ENCODE data around the gene VWF.

VWF gene

GRCh38 chr12:5964913-5965900 is 159.3 kb downstream of the VWF start:
- Histone ChIP-seq H3K9me3 (ENCODE audit: control insufficient read depth in 1 of 2, low read length in 2 of 2) (no peaks in the 10 kb centered on the region), H3K27ac (ENCODE audit: low read depth, low read length) (no peak overlapping the region), H3K9ac (ENCODE audit: low read depth in 1 of 2, low read length in 2 of 2) (no peak overlapping the region), H3K4me3 (ENCODE audit: low read depth in 1 of 2, low read length in 2 of 2) (no peak overlapping the region), H3K27me3 (ENCODE audit: control insufficient read depth in 1 of 2, insufficient read depth in 2 of 2, low read length in 2 of 2) (peaks cover 0 to 5% of the 10 kb centered on the region in 2 donors), H3K36me3 (ENCODE audit: control insufficient read depth in 1 of 2, insufficient read depth in 2 of 2, low read length in 2 of 2) (no peaks in the 10 kb centered on the region), H3K4me1 (ENCODE audit: control insufficient read depth in 1 of 2, insufficient read depth in 2 of 2, low read length in 2 of 2) (peaks cover 0 to 3% of the 10 kb centered on the region in 2 donors)

GRCh38 chr12:5963515-5963914 is 161.0 kb downstream of the VWF start:
- H3K27me3 ChIP-seq (ENCODE audit: control insufficient read depth in 1 of 2, insufficient read depth in 2 of 2, low read length in 2 of 2): peaks cover 0 to 5% of the 10 kb centered on the region in 2 donors
- H3K4me3 ChIP-seq (ENCODE audit: low read depth in 1 of 2, low read length in 2 of 2): no peak overlapping the region
- no peaks in the 10 kb centered on the region for H3K36me3 ChIP-seq (ENCODE audit: control insufficient read depth in 1 of 2, insufficient read depth in 2 of 2, low read length in 2 of 2)
- H3K4me1 ChIP-seq (ENCODE audit: control insufficient read depth in 1 of 2, insufficient read depth in 2 of 2, low read length in 2 of 2): peaks cover 0 to 3% of the 10 kb centered on the region in 2 donors
- no peak overlapping the region for H3K9ac ChIP-seq (ENCODE audit: low read depth in 1 of 2, low read length in 2 of 2)
- H3K27ac ChIP-seq (ENCODE audit: low read depth, low read length): no peak overlapping the region
- no peaks in the 10 kb centered on the region for H3K9me3 ChIP-seq (ENCODE audit: control insufficient read depth in 1 of 2, low read length in 2 of 2)

- H3K36me3 ChIP-seq (ENCODE audit: control insufficient read depth in 1 of 2, insufficient read depth in 2 of 2, low read length in 2 of 2): no peaks in the 10 kb centered on the region
- H3K4me1 ChIP-seq (ENCODE audit: control insufficient read depth in 1 of 2, insufficient read depth in 2 of 2, low read length in 2 of 2): no peaks in the 10 kb centered on the region
- no peaks in the 10 kb centered on the region for H3K9me3 ChIP-seq (ENCODE audit: control insufficient read depth in 1 of 2, low read length in 2 of 2)
- H3K4me3 ChIP-seq (ENCODE audit: low read depth in 1 of 2, low read length in 2 of 2): no peak overlapping the region
- H3K9ac ChIP-seq (ENCODE audit: low read depth in 1 of 2, low read length in 2 of 2): no peak overlapping the region
- no peak overlapping the region for H3K27ac ChIP-seq (ENCODE audit: low read depth, low read length)
- H3K27me3 ChIP-seq (ENCODE audit: control insufficient read depth in 1 of 2, insufficient read depth in 2 of 2, low read length in 2 of 2): peaks cover 0 to 5% of the 10 kb centered on the region in 2 donors
Observed at GRCh38 chr12:5960783-5961182, 163.7 kb downstream of the VWF start.

- Histone ChIP-seq H3K4me1 (ENCODE audit: control insufficient read depth in 1 of 2, insufficient read depth in 2 of 2, low read length in 2 of 2) (no peaks in the 10 kb centered on the region), H3K9me3 (ENCODE audit: control insufficient read depth in 1 of 2, low read length in 2 of 2) (no peaks in the 10 kb centered on the region), H3K4me3 (ENCODE audit: low read depth in 1 of 2, low read length in 2 of 2) (no peak overlapping the region)
Observed at GRCh38 chr12:5956987-5957386, 167.5 kb downstream of the VWF start.

GRCh38 chr12:5954661-5955060 is 169.8 kb downstream of the VWF start:
- Histone ChIP-seq H3K9ac (ENCODE audit: low read depth in 1 of 2, low read length in 2 of 2) (no peak overlapping the region), H3K27me3 (ENCODE audit: control insufficient read depth in 1 of 2, insufficient read depth in 2 of 2, low read length in 2 of 2) (peaks cover 0 to 19% of the 10 kb centered on the region in 2 donors), H3K36me3 (ENCODE audit: control insufficient read depth in 1 of 2, insufficient read depth in 2 of 2, low read length in 2 of 2) (no peaks in the 10 kb centered on the region), H3K9me3 (ENCODE audit: control insufficient read depth in 1 of 2, low read length in 2 of 2) (no peaks in the 10 kb centered on the region), H3K4me3 (ENCODE audit: low read depth in 1 of 2, low read length in 2 of 2) (no peak overlapping the region), H3K27ac (ENCODE audit: low read depth, low read length) (no peak overlapping the region), H3K4me1 (ENCODE audit: control insufficient read depth in 1 of 2, insufficient read depth in 2 of 2, low read length in 2 of 2) (no peaks in the 10 kb centered on the region)

More at GRCh38 chr12:5956987-5957386, 167.5 kb downstream of the VWF start:
- H3K27ac ChIP-seq (ENCODE audit: low read depth, low read length): no peak overlapping the region
- H3K9ac ChIP-seq (ENCODE audit: low read depth in 1 of 2, low read length in 2 of 2): no peak overlapping the region
- peaks cover 0 to 2% of the 10 kb centered on the region in 2 donors for H3K27me3 ChIP-seq (ENCODE audit: control insufficient read depth in 1 of 2, insufficient read depth in 2 of 2, low read length in 2 of 2)
- H3K36me3 ChIP-seq (ENCODE audit: control insufficient read depth in 1 of 2, insufficient read depth in 2 of 2, low read length in 2 of 2): no peaks in the 10 kb centered on the region

GRCh38 chr12:5953835-5954586 is 170.5 kb downstream of the VWF start:
- no peak overlapping the region for H3K4me3 ChIP-seq (ENCODE audit: low read depth in 1 of 2, low read length in 2 of 2)
- no peaks in the 10 kb centered on the region for H3K9me3 ChIP-seq (ENCODE audit: control insufficient read depth in 1 of 2, low read length in 2 of 2)
- H3K27me3 ChIP-seq (ENCODE audit: control insufficient read depth in 1 of 2, insufficient read depth in 2 of 2, low read length in 2 of 2): peaks cover 0 to 19% of the 10 kb centered on the region in 2 donors
- no peaks in the 10 kb centered on the region for H3K4me1 ChIP-seq (ENCODE audit: control insufficient read depth in 1 of 2, insufficient read depth in 2 of 2, low read length in 2 of 2)
- no peaks in the 10 kb centered on the region for H3K36me3 ChIP-seq (ENCODE audit: control insufficient read depth in 1 of 2, insufficient read depth in 2 of 2, low read length in 2 of 2)
- no peak overlapping the region for H3K27ac ChIP-seq (ENCODE audit: low read depth, low read length)
- H3K9ac ChIP-seq (ENCODE audit: low read depth in 1 of 2, low read length in 2 of 2): no peak overlapping the region

GRCh38 chr12:5952031-5952430 is 172.4 kb downstream of the VWF start:
- Histone ChIP-seq H3K27me3 (ENCODE audit: control insufficient read depth in 1 of 2, insufficient read depth in 2 of 2, low read length in 2 of 2) (peaks cover 0 to 33% of the 10 kb centered on the region in 2 donors), H3K4me1 (ENCODE audit: control insufficient read depth in 1 of 2, insufficient read depth in 2 of 2, low read length in 2 of 2) (no peaks in the 10 kb centered on the region), H3K27ac (ENCODE audit: low read depth, low read length) (no peak overlapping the region), H3K9ac (ENCODE audit: low read depth in 1 of 2, low read length in 2 of 2) (no peak overlapping the region), H3K9me3 (ENCODE audit: control insufficient read depth in 1 of 2, low read length in 2 of 2) (no peaks in the 10 kb centered on the region), H3K4me3 (ENCODE audit: low read depth in 1 of 2, low read length in 2 of 2) (no peak overlapping the region), H3K36me3 (ENCODE audit: control insufficient read depth in 1 of 2, insufficient read depth in 2 of 2, low read length in 2 of 2) (no peaks in the 10 kb centered on the region)

- Histone ChIP-seq H3K4me1 (ENCODE audit: control insufficient read depth in 1 of 2, insufficient read depth in 2 of 2, low read length in 2 of 2) (peaks cover 0 to 4% of the 10 kb centered on the region in 2 donors), H3K4me3 (ENCODE audit: low read depth in 1 of 2, low read length in 2 of 2) (no peak overlapping the region), H3K36me3 (ENCODE audit: control insufficient read depth in 1 of 2, insufficient read depth in 2 of 2, low read length in 2 of 2) (no peaks in the 10 kb centered on the region), H3K27ac (ENCODE audit: low read depth, low read length) (no peak overlapping the region), H3K9ac (ENCODE audit: low read depth in 1 of 2, low read length in 2 of 2) (no peak overlapping the region), H3K9me3 (ENCODE audit: control insufficient read depth in 1 of 2, low read length in 2 of 2) (no peaks in the 10 kb centered on the region), H3K27me3 (ENCODE audit: control insufficient read depth in 1 of 2, insufficient read depth in 2 of 2, low read length in 2 of 2) (peaks cover 28 to 64% of the 10 kb centered on the region in 2 donors)
Observed at GRCh38 chr12:5948696-5949095, 175.8 kb downstream of the VWF start.

GRCh38 chr12:5947006-5947405 is 177.5 kb downstream of the VWF start:
- Histone ChIP-seq H3K4me3 (ENCODE audit: low read depth in 1 of 2, low read length in 2 of 2) (no peak overlapping the region), H3K9ac (ENCODE audit: low read depth in 1 of 2, low read length in 2 of 2) (no peak overlapping the region), H3K27ac (ENCODE audit: low read depth, low read length) (no peak overlapping the region), H3K27me3 (ENCODE audit: control insufficient read depth in 1 of 2, insufficient read depth in 2 of 2, low read length in 2 of 2) (peaks cover 34 to 68% of the 10 kb centered on the region in 2 donors), H3K9me3 (ENCODE audit: control insufficient read depth in 1 of 2, low read length in 2 of 2) (no peaks in the 10 kb centered on the region), H3K36me3 (ENCODE audit: control insufficient read depth in 1 of 2, insufficient read depth in 2 of 2, low read length in 2 of 2) (no peaks in the 10 kb centered on the region), H3K4me1 (ENCODE audit: control insufficient read depth in 1 of 2, insufficient read depth in 2 of 2, low read length in 2 of 2) (peaks cover 0 to 4% of the 10 kb centered on the region in 2 donors)

GRCh38 chr12:5946388-5946787 is 178.1 kb downstream of the VWF start:
- H3K36me3 ChIP-seq (ENCODE audit: control insufficient read depth in 1 of 2, insufficient read depth in 2 of 2, low read length in 2 of 2): no peaks in the 10 kb centered on the region
- H3K27me3 ChIP-seq (ENCODE audit: control insufficient read depth in 1 of 2, insufficient read depth in 2 of 2, low read length in 2 of 2): peaks cover 34 to 66% of the 10 kb centered on the region in 2 donors

More at GRCh38 chr12:5946388-5946787, 178.1 kb downstream of the VWF start:
- H3K4me1 ChIP-seq (ENCODE audit: control insufficient read depth in 1 of 2, insufficient read depth in 2 of 2, low read length in 2 of 2): peaks cover 0 to 4% of the 10 kb centered on the region in 2 donors
- H3K9me3 ChIP-seq (ENCODE audit: control insufficient read depth in 1 of 2, low read length in 2 of 2): no peaks in the 10 kb centered on the region
- H3K9ac ChIP-seq (ENCODE audit: low read depth in 1 of 2, low read length in 2 of 2): no peak overlapping the region
- no peak overlapping the region for H3K27ac ChIP-seq (ENCODE audit: low read depth, low read length)
- H3K4me3 ChIP-seq (ENCODE audit: low read depth in 1 of 2, low read length in 2 of 2): no peak overlapping the region

Measured in duodenal mucosa (tissue), 2 donors.